ENCODE results near the gene KCNG4. TPM values are rescaled to one million over a fixed set of nuclear protein-coding genes. Genes with fewer than 3 reads are reported as not detected.

The KCNG4 gene
- total and polyA plus RNA-seq, 7 experiments from 2014 or later: not detected

DNA sequence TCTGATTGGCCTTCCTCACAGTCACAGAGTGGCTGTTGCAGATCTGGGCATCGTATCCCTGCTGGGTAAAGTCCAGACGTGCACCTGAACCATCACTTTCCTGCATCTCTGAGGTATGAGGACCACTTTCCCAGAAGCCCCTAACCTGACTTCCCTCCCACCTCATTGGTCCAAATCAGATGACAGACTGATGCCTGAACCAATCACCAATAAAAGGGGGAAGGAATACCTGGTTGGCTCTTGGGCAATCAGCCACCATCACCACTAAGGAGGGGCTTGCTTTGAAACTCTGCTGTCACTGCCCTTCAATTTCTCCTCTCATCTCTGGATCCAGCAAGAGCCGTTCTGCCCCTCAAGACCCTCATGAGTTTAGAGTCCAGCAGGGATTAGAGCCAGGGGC is 41.3 kb upstream of the KCNG4 start:
- Mint-ChIP-seq H3K36me3 (no peaks in the 10 kb centered on the region), H3K9me3 (peaks cover 0 to 1% (median 0%) of the 10 kb centered on the region in 11 donors), H3K4me3 (no peak overlapping the region), H3K27ac (no peak overlapping the region), H3K4me1 (no peaks in the 10 kb centered on the region), H3K27me3 (peaks cover 0 to 9% (median 3%) of the 10 kb centered on the region in 5 donors)
- no peak for ATAC-seq
- Histone ChIP-seq H3K4me1 (ENCODE audit: control insufficient read depth in 2 of 2, insufficient read depth in 2 of 2, low read length in 2 of 2) (no peaks in the 10 kb centered on the region), H3K36me3 (ENCODE audit: control insufficient read depth in 2 of 3, insufficient read depth in 3 of 3, low read length in 3 of 3) (no peaks in the 10 kb centered on the region), H3K9me3 (ENCODE audit: control insufficient read depth in 2 of 3, low read length in 3 of 3) (no peaks in the 10 kb centered on the region), H3K27me3 (ENCODE audit: control insufficient read depth in 2 of 2, insufficient read depth in 2 of 2, low read length in 2 of 2) (no peaks in the 10 kb centered on the region), H3K27ac (ENCODE audit: low read depth, low read length) (no peak overlapping the region), H3K4me3 (ENCODE audit: low read length) (no peak overlapping the region)
- POLR2A ChIA-PET: no interaction called here
- no peak for DNase-seq
- intact Hi-C loops (cut with micrococcal nuclease): no loop called here
- CTCF ChIA-PET: interaction anchor here (1.0 to 1.1 kb wide), 2 partner anchors 224 to 445 kb away, joined by 3 read pairs; partner anchors contain the start of gene MEAK7

- H3K27me3 Mint-ChIP-seq: peaks cover 0 to 14% (median 3%) of the 10 kb centered on the region in 5 donors
- no peaks in the 10 kb centered on the region for H3K36me3 ChIP-seq (ENCODE audit: control insufficient read depth in 2 of 3, insufficient read depth in 3 of 3, low read length in 3 of 3)
- H3K4me3 Mint-ChIP-seq: no peak overlapping the region
- H3K27ac Mint-ChIP-seq: no peak overlapping the region
- ChIA-PET POLR2A (no interaction called here), CTCF (interaction anchor here (1.1 kb wide), 1 partner anchor 225 kb away, joined by 3 read pairs; the partner anchor contains the start of gene MEAK7)
- ATAC-seq (no peak), DNase-seq (no peak)
- intact Hi-C loops (cut with micrococcal nuclease): no loop called here
- H3K9me3 Mint-ChIP-seq: peaks cover 0 to 3% (median 0%) of the 10 kb centered on the region in 11 donors
- H3K4me3 ChIP-seq (ENCODE audit: low read length): no peak overlapping the region
- no peaks in the 10 kb centered on the region for H3K4me1 Mint-ChIP-seq
- no peaks in the 10 kb centered on the region for H3K36me3 Mint-ChIP-seq
- no peaks in the 10 kb centered on the region for H3K4me1 ChIP-seq (ENCODE audit: control insufficient read depth in 2 of 2, insufficient read depth in 2 of 2, low read length in 2 of 2)
- H3K27me3 ChIP-seq (ENCODE audit: control insufficient read depth in 2 of 2, insufficient read depth in 2 of 2, low read length in 2 of 2): no peaks in the 10 kb centered on the region
- H3K27ac ChIP-seq (ENCODE audit: low read depth, low read length): no peak overlapping the region
- no peaks in the 10 kb centered on the region for H3K9me3 ChIP-seq (ENCODE audit: control insufficient read depth in 2 of 3, low read length in 3 of 3)
These were observed 40.1 kb upstream of the KCNG4 start for GRCh38 chr16:84279881-84280280.

DNA sequence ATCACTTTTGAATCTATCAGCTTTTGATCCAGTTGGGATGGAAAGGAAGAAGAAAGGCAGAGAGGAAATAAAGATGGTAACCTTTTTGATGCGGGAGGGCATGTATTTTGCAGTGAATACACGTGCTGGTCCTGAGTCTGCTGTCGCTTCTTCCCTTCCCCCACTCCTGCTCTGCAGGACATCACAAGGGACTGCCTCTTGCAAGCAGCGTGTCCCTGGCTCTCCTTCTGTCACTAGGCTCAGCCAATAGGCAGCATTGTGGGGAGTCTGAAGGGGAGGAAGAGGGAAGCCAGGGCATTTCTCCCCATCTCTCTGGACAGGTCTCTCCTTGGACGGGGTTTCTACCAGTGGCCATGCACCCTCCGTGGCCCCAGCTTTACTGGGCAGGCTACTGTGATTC is 39.2 kb upstream of the KCNG4 start:
- H3K27me3 Mint-ChIP-seq: peaks cover 0 to 12% (median 3%) of the 10 kb centered on the region in 5 donors
- Histone ChIP-seq H3K4me3 (ENCODE audit: low read length) (no peak overlapping the region), H3K27me3 (ENCODE audit: control insufficient read depth in 2 of 2, insufficient read depth in 2 of 2, low read length in 2 of 2) (no peaks in the 10 kb centered on the region), H3K4me1 (ENCODE audit: control insufficient read depth in 2 of 2, insufficient read depth in 2 of 2, low read length in 2 of 2) (no peaks in the 10 kb centered on the region), H3K9me3 (ENCODE audit: control insufficient read depth in 2 of 3, low read length in 3 of 3) (no peaks in the 10 kb centered on the region), H3K27ac (ENCODE audit: low read depth, low read length) (no peak overlapping the region), H3K36me3 (ENCODE audit: control insufficient read depth in 2 of 3, insufficient read depth in 3 of 3, low read length in 3 of 3) (no peaks in the 10 kb centered on the region)
- H3K4me1 Mint-ChIP-seq: no peaks in the 10 kb centered on the region
- H3K9me3 Mint-ChIP-seq: peaks cover 0 to 3% (median 0%) of the 10 kb centered on the region in 11 donors
- DNase-seq: no peak
- H3K36me3 Mint-ChIP-seq: no peaks in the 10 kb centered on the region
- ChIA-PET CTCF (interaction anchor here (0.6 to 1.9 kb wide), 2 partner anchors 228 to 232 kb away, joined by 3 to 5 read pairs; no protein-coding TSS in a partner anchor), POLR2A (interaction anchor here (0.6 kb wide), 1 partner anchor 731 kb away, joined by 3 read pairs; no protein-coding TSS in a partner anchor)
- ATAC-seq: no peak
- no peak overlapping the region for H3K27ac Mint-ChIP-seq
- intact Hi-C loops (cut with micrococcal nuclease): no loop called here
- no peak overlapping the region for H3K4me3 Mint-ChIP-seq

GRCh38 chr16:84278333-84278732 is 38.5 kb upstream of the KCNG4 start:
- no peaks in the 10 kb centered on the region for H3K27me3 ChIP-seq (ENCODE audit: control insufficient read depth in 2 of 2, insufficient read depth in 2 of 2, low read length in 2 of 2)
- ChIA-PET POLR2A (no interaction called here), CTCF (interaction anchor here (0.7 to 1.9 kb wide), 2 partner anchors 229 to 677 kb away, joined by 3 to 5 read pairs; no protein-coding TSS in a partner anchor)
- H3K27me3 Mint-ChIP-seq: peaks cover 0 to 12% (median 1%) of the 10 kb centered on the region in 5 donors
- H3K9me3 ChIP-seq (ENCODE audit: control insufficient read depth in 2 of 3, low read length in 3 of 3): no peaks in the 10 kb centered on the region
- intact Hi-C loops (cut with micrococcal nuclease): no loop called here
- no peak overlapping the region for H3K27ac Mint-ChIP-seq
- H3K4me3 ChIP-seq (ENCODE audit: low read length): no peak overlapping the region
- no peaks in the 10 kb centered on the region for H3K36me3 Mint-ChIP-seq
- DNase-seq (no peak), ATAC-seq (no peak)
- no peak overlapping the region for H3K4me3 Mint-ChIP-seq
- H3K4me1 Mint-ChIP-seq: no peaks in the 10 kb centered on the region
- no peaks in the 10 kb centered on the region for H3K4me1 ChIP-seq (ENCODE audit: control insufficient read depth in 2 of 2, insufficient read depth in 2 of 2, low read length in 2 of 2)
- no peaks in the 10 kb centered on the region for H3K36me3 ChIP-seq (ENCODE audit: control insufficient read depth in 2 of 3, insufficient read depth in 3 of 3, low read length in 3 of 3)
- H3K9me3 Mint-ChIP-seq: peaks cover 0 to 3% (median 0%) of the 10 kb centered on the region in 11 donors
- H3K27ac ChIP-seq (ENCODE audit: low read depth, low read length): no peak overlapping the region

DNA sequence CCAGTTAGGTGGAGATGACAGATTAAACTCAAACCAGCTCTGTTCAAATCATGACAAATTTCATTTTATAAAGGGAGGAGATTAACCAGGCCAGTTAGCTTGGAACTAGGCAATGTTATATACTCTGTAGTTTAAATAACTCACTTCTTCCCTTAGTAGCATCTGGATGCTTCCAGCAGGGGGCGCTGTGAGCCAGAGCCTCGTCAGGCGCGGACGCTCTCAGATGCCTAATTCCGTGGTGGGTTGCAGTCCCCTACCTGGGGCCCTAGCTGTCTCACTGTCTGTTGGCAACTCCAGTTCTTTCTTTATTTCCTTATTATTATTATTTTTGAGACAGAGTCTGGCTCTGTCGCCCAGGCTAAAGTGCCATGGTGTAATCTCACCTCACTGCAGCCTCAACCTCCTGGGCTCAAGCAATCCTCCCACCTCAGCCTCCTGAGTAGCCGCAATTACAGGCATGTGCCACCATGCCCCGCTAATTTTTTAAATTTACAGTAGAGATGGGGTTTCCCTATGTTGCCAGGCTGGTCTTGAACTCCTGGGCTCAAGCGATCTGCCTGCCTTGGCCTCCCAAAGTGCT is 37.5 kb upstream of the KCNG4 start:
- H3K9me3 Mint-ChIP-seq: peaks cover 0 to 3% (median 0%) of the 10 kb centered on the region in 11 donors
- H3K36me3 Mint-ChIP-seq: no peaks in the 10 kb centered on the region
- POLR2A ChIA-PET: no interaction called here
- H3K4me1 Mint-ChIP-seq: no peaks in the 10 kb centered on the region
- Histone ChIP-seq H3K9me3 (ENCODE audit: control insufficient read depth in 2 of 3, low read length in 3 of 3) (no peaks in the 10 kb centered on the region), H3K27me3 (ENCODE audit: control insufficient read depth in 2 of 2, insufficient read depth in 2 of 2, low read length in 2 of 2) (no peaks in the 10 kb centered on the region), H3K27ac (ENCODE audit: low read depth, low read length) (no peak overlapping the region), H3K36me3 (ENCODE audit: control insufficient read depth in 2 of 3, insufficient read depth in 3 of 3, low read length in 3 of 3) (no peaks in the 10 kb centered on the region), H3K4me3 (ENCODE audit: low read length) (no peak overlapping the region), H3K4me1 (ENCODE audit: control insufficient read depth in 2 of 2, insufficient read depth in 2 of 2, low read length in 2 of 2) (no peaks in the 10 kb centered on the region)
- DNase-seq: peak; percentile 27 to 73 (median 58)
- intact Hi-C loops (cut with micrococcal nuclease): loop anchor here (1.0 to 2.0 kb wide), 5 partner anchors 207 to 693 kb away; no protein-coding TSS in a partner anchor
- no peak overlapping the region for H3K27ac Mint-ChIP-seq
- CTCF ChIA-PET: interaction anchor here (0.5 to 1.9 kb wide), 12 partner anchors 9 to 463 kb away, joined by 3 to 7 read pairs (median 4); no protein-coding TSS in a partner anchor
- peak; percentile 78 for ATAC-seq
- H3K4me3 Mint-ChIP-seq: no peak overlapping the region
- peaks cover 0 to 10% (median 0%) of the 10 kb centered on the region in 5 donors for H3K27me3 Mint-ChIP-seq

GRCh38 chr16:84275585-84276151 is 35.9 kb upstream of the KCNG4 start:
- intact Hi-C loops (cut with micrococcal nuclease): loop anchor here in 1 of 2 donors (2.0 kb wide), 1 partner anchor 347 kb away; no protein-coding TSS in a partner anchor
- H3K9me3 ChIP-seq (ENCODE audit: control insufficient read depth in 2 of 3, low read length in 3 of 3): no peaks in the 10 kb centered on the region
- Mint-ChIP-seq H3K36me3 (no peaks in the 10 kb centered on the region), H3K4me3 (no peak overlapping the region), H3K27me3 (peaks cover 0 to 10% (median 0%) of the 10 kb centered on the region in 5 donors), H3K27ac (no peak overlapping the region), H3K4me1 (no peaks in the 10 kb centered on the region), H3K9me3 (peaks cover 0 to 2% (median 0%) of the 10 kb centered on the region in 11 donors)
- H3K4me1 ChIP-seq (ENCODE audit: control insufficient read depth in 2 of 2, insufficient read depth in 2 of 2, low read length in 2 of 2): no peaks in the 10 kb centered on the region
- POLR2A ChIA-PET: no interaction called here
- no peaks in the 10 kb centered on the region for H3K36me3 ChIP-seq (ENCODE audit: control insufficient read depth in 2 of 3, insufficient read depth in 3 of 3, low read length in 3 of 3)
- DNase-seq (no peak), ATAC-seq (no peak)
- no peak overlapping the region for H3K27ac ChIP-seq (ENCODE audit: low read depth, low read length)
- H3K27me3 ChIP-seq (ENCODE audit: control insufficient read depth in 2 of 2, insufficient read depth in 2 of 2, low read length in 2 of 2): no peaks in the 10 kb centered on the region
- no peak overlapping the region for H3K4me3 ChIP-seq (ENCODE audit: low read length)
- CTCF ChIA-PET: interaction anchor here (0.6 kb wide), 1 partner anchor 704 kb away, joined by 5 read pairs; no protein-coding TSS in a partner anchor

All from naive thymus-derived CD4-positive, alpha-beta T cell (primary cell).